Measurements from ENCODE around the gene PCDH9.

PCDH9 gene

GRCh38 chr13:66506979-66507378 lies 723.2 kb downstream of the PCDH9 start:
- Histone ChIP-seq H3K4me1 (ENCODE audit: control insufficient read depth, insufficient read depth, low read length, unreplicated experiment) (peaks cover 7% of the 10 kb centered on the region), H3K27ac (ENCODE audit: low read depth, low read length) (peak overlapping the region; percentile 17; the same call in 1 of the 2 replicates), H3K27me3 (ENCODE audit: insufficient read depth, low read length) (no peaks in the 10 kb centered on the region), H3K36me3 (ENCODE audit: insufficient read depth, low read length) (no peaks in the 10 kb centered on the region), H3K4me3 (ENCODE audit: low read depth, low read length) (peak overlapping the region; percentile 61), H3K79me2 (ENCODE audit: control insufficient read depth, insufficient read depth, low read length, unreplicated experiment) (no peaks in the 10 kb centered on the region), H2AFZ (ENCODE audit: low read length, unreplicated experiment) (peak overlapping the region; percentile 83)

- no peaks in the 10 kb centered on the region for H3K79me2 ChIP-seq (ENCODE audit: control insufficient read depth, insufficient read depth, low read length, unreplicated experiment)
- H3K4me1 ChIP-seq (ENCODE audit: control insufficient read depth, insufficient read depth, low read length, unreplicated experiment): peaks cover 15% of the 10 kb centered on the region
- no peak overlapping the region for H2AFZ ChIP-seq (ENCODE audit: low read length, unreplicated experiment)
- H3K27me3 ChIP-seq (ENCODE audit: insufficient read depth, low read length): no peaks in the 10 kb centered on the region
- no peak overlapping the region for H3K4me3 ChIP-seq (ENCODE audit: low read depth, low read length)
- H3K36me3 ChIP-seq (ENCODE audit: insufficient read depth, low read length): no peaks in the 10 kb centered on the region
- no peak overlapping the region for H3K27ac ChIP-seq (ENCODE audit: low read depth, low read length)
Observed at GRCh38 chr13:66506051-66506777, 723.9 kb downstream of the PCDH9 start.

GRCh38 chr13:66503890-66504289 lies 726.2 kb downstream of the PCDH9 start:
- Histone ChIP-seq H3K36me3 (ENCODE audit: insufficient read depth, low read length) (no peaks in the 10 kb centered on the region), H3K27ac (ENCODE audit: low read depth, low read length) (no peak overlapping the region), H3K79me2 (ENCODE audit: control insufficient read depth, insufficient read depth, low read length, unreplicated experiment) (no peaks in the 10 kb centered on the region), H2AFZ (ENCODE audit: low read length, unreplicated experiment) (no peak overlapping the region), H3K4me1 (ENCODE audit: control insufficient read depth, insufficient read depth, low read length, unreplicated experiment) (peaks cover 17% of the 10 kb centered on the region), H3K4me3 (ENCODE audit: low read depth, low read length) (no peak overlapping the region), H3K27me3 (ENCODE audit: insufficient read depth, low read length) (no peaks in the 10 kb centered on the region)

- H3K36me3 ChIP-seq (ENCODE audit: insufficient read depth, low read length): no peaks in the 10 kb centered on the region
- H3K4me1 ChIP-seq (ENCODE audit: control insufficient read depth, insufficient read depth, low read length, unreplicated experiment): peaks cover 11% of the 10 kb centered on the region
- H3K27ac ChIP-seq (ENCODE audit: low read depth, low read length): peak overlapping the region; percentile 22; the same call in 1 of the 2 replicates
- H3K79me2 ChIP-seq (ENCODE audit: control insufficient read depth, insufficient read depth, low read length, unreplicated experiment): no peaks in the 10 kb centered on the region
- H3K4me3 ChIP-seq (ENCODE audit: low read depth, low read length): no peak overlapping the region
- no peaks in the 10 kb centered on the region for H3K27me3 ChIP-seq (ENCODE audit: insufficient read depth, low read length)
- no peak overlapping the region for H2AFZ ChIP-seq (ENCODE audit: low read length, unreplicated experiment)
Observed at GRCh38 chr13:66501181-66501580, 729.0 kb downstream of the PCDH9 start.

- H3K4me3 ChIP-seq (ENCODE audit: low read depth, low read length): no peak overlapping the region
- H3K27me3 ChIP-seq (ENCODE audit: insufficient read depth, low read length): no peaks in the 10 kb centered on the region
- H2AFZ ChIP-seq (ENCODE audit: low read length, unreplicated experiment): no peak overlapping the region
- H3K79me2 ChIP-seq (ENCODE audit: control insufficient read depth, insufficient read depth, low read length, unreplicated experiment): no peaks in the 10 kb centered on the region
- H3K36me3 ChIP-seq (ENCODE audit: insufficient read depth, low read length): no peaks in the 10 kb centered on the region
- H3K27ac ChIP-seq (ENCODE audit: low read depth, low read length): no peak overlapping the region
- peaks cover 3% of the 10 kb centered on the region for H3K4me1 ChIP-seq (ENCODE audit: control insufficient read depth, insufficient read depth, low read length, unreplicated experiment)
Observed at GRCh38 chr13:66492479-66492878, 737.7 kb downstream of the PCDH9 start.

- Histone ChIP-seq H3K79me2 (ENCODE audit: control insufficient read depth, insufficient read depth, low read length, unreplicated experiment) (no peaks in the 10 kb centered on the region), H3K27me3 (ENCODE audit: insufficient read depth, low read length) (no peaks in the 10 kb centered on the region), H3K36me3 (ENCODE audit: insufficient read depth, low read length) (no peaks in the 10 kb centered on the region), H3K4me3 (ENCODE audit: low read depth, low read length) (no peak overlapping the region), H2AFZ (ENCODE audit: low read length, unreplicated experiment) (no peak overlapping the region), H3K27ac (ENCODE audit: low read depth, low read length) (no peak overlapping the region), H3K4me1 (ENCODE audit: control insufficient read depth, insufficient read depth, low read length, unreplicated experiment) (peaks cover 3% of the 10 kb centered on the region)
Observed at GRCh38 chr13:66491251-66491650, 738.9 kb downstream of the PCDH9 start.

GRCh38 chr13:66489586-66489985 lies 740.5 kb downstream of the PCDH9 start:
- Histone ChIP-seq H3K36me3 (ENCODE audit: insufficient read depth, low read length) (no peaks in the 10 kb centered on the region), H3K79me2 (ENCODE audit: control insufficient read depth, insufficient read depth, low read length, unreplicated experiment) (no peaks in the 10 kb centered on the region), H3K4me1 (ENCODE audit: control insufficient read depth, insufficient read depth, low read length, unreplicated experiment) (peaks cover 3% of the 10 kb centered on the region), H3K27ac (ENCODE audit: low read depth, low read length) (no peak overlapping the region), H3K27me3 (ENCODE audit: insufficient read depth, low read length) (no peaks in the 10 kb centered on the region), H3K4me3 (ENCODE audit: low read depth, low read length) (no peak overlapping the region), H2AFZ (ENCODE audit: low read length, unreplicated experiment) (no peak overlapping the region)

GRCh38 chr13:66489172-66489571 lies 741.0 kb downstream of the PCDH9 start:
- Histone ChIP-seq H3K79me2 (ENCODE audit: control insufficient read depth, insufficient read depth, low read length, unreplicated experiment) (no peaks in the 10 kb centered on the region), H3K27ac (ENCODE audit: low read depth, low read length) (no peak overlapping the region), H3K27me3 (ENCODE audit: insufficient read depth, low read length) (no peaks in the 10 kb centered on the region), H3K36me3 (ENCODE audit: insufficient read depth, low read length) (no peaks in the 10 kb centered on the region), H3K4me1 (ENCODE audit: control insufficient read depth, insufficient read depth, low read length, unreplicated experiment) (peaks cover 3% of the 10 kb centered on the region), H3K4me3 (ENCODE audit: low read depth, low read length) (no peak overlapping the region), H2AFZ (ENCODE audit: low read length, unreplicated experiment) (no peak overlapping the region)

- Histone ChIP-seq H2AFZ (ENCODE audit: low read length, unreplicated experiment) (no peak overlapping the region), H3K27ac (ENCODE audit: low read depth, low read length) (no peak overlapping the region), H3K36me3 (ENCODE audit: insufficient read depth, low read length) (no peaks in the 10 kb centered on the region), H3K4me3 (ENCODE audit: low read depth, low read length) (no peak overlapping the region), H3K79me2 (ENCODE audit: control insufficient read depth, insufficient read depth, low read length, unreplicated experiment) (no peaks in the 10 kb centered on the region), H3K4me1 (ENCODE audit: control insufficient read depth, insufficient read depth, low read length, unreplicated experiment) (no peaks in the 10 kb centered on the region), H3K27me3 (ENCODE audit: insufficient read depth, low read length) (no peaks in the 10 kb centered on the region)
Observed at GRCh38 chr13:66483712-66484111, 746.4 kb downstream of the PCDH9 start.

GRCh38 chr13:66482836-66483235 lies 747.3 kb downstream of the PCDH9 start:
- Histone ChIP-seq H3K36me3 (ENCODE audit: insufficient read depth, low read length) (no peaks in the 10 kb centered on the region), H3K27me3 (ENCODE audit: insufficient read depth, low read length) (no peaks in the 10 kb centered on the region), H3K4me1 (ENCODE audit: control insufficient read depth, insufficient read depth, low read length, unreplicated experiment) (no peaks in the 10 kb centered on the region), H3K27ac (ENCODE audit: low read depth, low read length) (no peak overlapping the region), H3K79me2 (ENCODE audit: control insufficient read depth, insufficient read depth, low read length, unreplicated experiment) (no peaks in the 10 kb centered on the region), H2AFZ (ENCODE audit: low read length, unreplicated experiment) (no peak overlapping the region), H3K4me3 (ENCODE audit: low read depth, low read length) (no peak overlapping the region)

GRCh38 chr13:66477816-66478215 lies 752.3 kb downstream of the PCDH9 start:
- Histone ChIP-seq H3K4me1 (ENCODE audit: control insufficient read depth, insufficient read depth, low read length, unreplicated experiment) (no peaks in the 10 kb centered on the region), H3K27ac (ENCODE audit: low read depth, low read length) (no peak overlapping the region), H3K36me3 (ENCODE audit: insufficient read depth, low read length) (no peaks in the 10 kb centered on the region), H3K79me2 (ENCODE audit: control insufficient read depth, insufficient read depth, low read length, unreplicated experiment) (no peaks in the 10 kb centered on the region), H3K4me3 (ENCODE audit: low read depth, low read length) (no peak overlapping the region), H2AFZ (ENCODE audit: low read length, unreplicated experiment) (no peak overlapping the region), H3K27me3 (ENCODE audit: insufficient read depth, low read length) (no peaks in the 10 kb centered on the region)
